ENCODE measurements around the gene FADD.
"Not testable (repeated sequence)": the region's sequence is repeated elsewhere in the genome, so short reads cannot be mapped to it uniquely, and the experiment has no call there.

Gene FADD

GRCh38 chr11:70176940-70177689, 26.0 kb upstream of the FADD start:
- H3K27ac ChIP-seq: no peak overlapping the region
- DNase-seq (ENCODE audit: low read depth, low spot score): no peak

GRCh38 chr11:70180906-70181305, 22.2 kb upstream of the FADD start:
- no peak for DNase-seq (ENCODE audit: low read depth, low spot score)

GRCh38 chr11:70182266-70182665, 20.8 kb upstream of the FADD start:
- no peak for DNase-seq (ENCODE audit: low read depth, low spot score)
- no peak overlapping the region for H3K27ac ChIP-seq

More at GRCh38 chr11:70180906-70181305, 22.2 kb upstream of the FADD start:
- no peak overlapping the region for H3K27ac ChIP-seq

- DNase-seq (ENCODE audit: low read depth, low spot score): no peak
- no peak overlapping the region for H3K27ac ChIP-seq
Observed at GRCh38 chr11:70183032-70183431, 20.1 kb upstream of the FADD start.

- DNase-seq (ENCODE audit: low read depth, low spot score): no peak
- no peak overlapping the region for H3K27ac ChIP-seq
Observed at GRCh38 chr11:70183483-70184176, 19.5 kb upstream of the FADD start.

- no peak overlapping the region for H3K27ac ChIP-seq
- DNase-seq (ENCODE audit: low read depth, low spot score): no peak
Observed at GRCh38 chr11:70184396-70184795, 18.7 kb upstream of the FADD start.

- no peak for DNase-seq (ENCODE audit: low read depth, low spot score)
- H3K27ac ChIP-seq: no peak overlapping the region
Observed at GRCh38 chr11:70185348-70186055, 17.6 kb upstream of the FADD start.

- DNase-seq (ENCODE audit: low read depth, low spot score): no peak
- H3K27ac ChIP-seq: no peak overlapping the region
Observed at GRCh38 chr11:70186420-70186819, 16.7 kb upstream of the FADD start.

- no peak overlapping the region for H3K27ac ChIP-seq
- DNase-seq (ENCODE audit: low read depth, low spot score): no peak
Observed at GRCh38 chr11:70186936-70187335, 16.2 kb upstream of the FADD start.

- DNase-seq (ENCODE audit: low read depth, low spot score): no peak
- no peak overlapping the region for H3K27ac ChIP-seq
Observed at GRCh38 chr11:70187771-70188170, 15.3 kb upstream of the FADD start.

GRCh38 chr11:70189622-70190021, 13.5 kb upstream of the FADD start:
- H3K27ac ChIP-seq: no peak overlapping the region
- no peak for DNase-seq (ENCODE audit: low read depth, low spot score)

GRCh38 chr11:70191495-70192140, 11.5 kb upstream of the FADD start:
- no peak overlapping the region for H3K27ac ChIP-seq
- no peak for DNase-seq (ENCODE audit: low read depth, low spot score)

- H3K27ac ChIP-seq: no peak overlapping the region
- DNase-seq (ENCODE audit: low read depth, low spot score): no peak
Observed at GRCh38 chr11:70192666-70193410, 10.3 kb upstream of the FADD start.

- no peak for DNase-seq (ENCODE audit: low read depth, low spot score)
- no peak overlapping the region for H3K27ac ChIP-seq
Observed at GRCh38 chr11:70193411-70194292, 9.4 kb upstream of the FADD start.

- H3K27ac ChIP-seq: no peak overlapping the region
- no peak for DNase-seq (ENCODE audit: low read depth, low spot score)
Observed at GRCh38 chr11:70194792-70195791, 8.0 kb upstream of the FADD start.

- DNase-seq (ENCODE audit: low read depth, low spot score): no peak
- H3K27ac ChIP-seq: no peak overlapping the region
Observed at GRCh38 chr11:70200212-70200844, 2.8 kb upstream of the FADD start.

GRCh38 chr11:70201047-70201446, 2.0 kb upstream of the FADD start:
- DNase-seq (ENCODE audit: low read depth, low spot score); H3K27ac ChIP-seq: not testable (repeated sequence)

Measured in epithelial cell of prostate (primary cell).